H1 (cell line): ENCODE measurements around the gene AMHR2. TPM values are rescaled to one million over a fixed set of nuclear protein-coding genes. Genes with fewer than 3 reads are reported as not detected.

Experiments
- polyA plus RNA-seq, 7 experiments: library from polyadenylated mRNA; depleted of rRNA in 3 of 7; stranded (reverse) in 5 of 7; unstranded in 2 of 7; fragments of >200 nt in 5 of 7; fragments of 200-250 nt in 2 of 7; gene quantifications; 1 replicate in 5 of 7; 2 replicates in 1 of 7; 4 replicates in 1 of 7; pipeline versions ENCODE4 v1.2.1 to v1.2.3, GENCODE V29; 2011 to 2013; ENCODE audit warnings: missing spikeins in 2 of 7, mixed read lengths in 2 of 7
- total RNA-seq: library from RNA; stranded (reverse); fragmentation: NEBNext Ultra II Directional; extraction: Animal tissue kit (Norgen Biotek cat#: 25700); gene quantifications from 2 replicates; pipeline ENCODE4 v1.2.1, GENCODE V29; 2021
- TF ChIP-seq, protein P1 (sequence below): IDR thresholded peaks from 2 replicates; pipeline ENCODE4 v1.6.1; 2011; ENCODE audit warnings: low read length, improper control_type of control experiment

AMHR2 gene
- total and polyA plus RNA-seq, 2 of the 8 experiments (the other 6 are each of a cell fraction or from before 2014, with no cell fraction given), result 0.29 to 0.35 TPM

DNA sequence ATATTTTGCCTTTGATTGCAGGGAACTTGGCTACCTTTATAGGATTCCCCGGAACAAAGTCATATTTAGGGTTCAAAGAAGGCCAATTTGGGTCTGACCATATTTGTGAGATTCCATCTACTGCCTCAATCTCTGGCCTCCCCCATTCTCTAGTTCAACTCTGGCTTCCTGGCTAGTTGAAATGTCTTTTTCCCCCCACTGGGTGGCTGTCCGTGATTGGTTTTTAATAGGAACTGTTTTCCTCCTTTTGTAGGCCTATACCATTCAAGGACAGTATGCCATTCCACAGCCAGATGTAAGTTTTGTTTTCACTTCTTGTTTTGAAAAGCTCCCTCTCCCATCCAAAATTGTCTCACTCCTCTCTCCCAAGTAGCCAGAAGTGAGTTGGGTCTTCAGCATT, 42.0 kb downstream of the AMHR2 start (continued):
- TF ChIP-seq, protein P1, sequence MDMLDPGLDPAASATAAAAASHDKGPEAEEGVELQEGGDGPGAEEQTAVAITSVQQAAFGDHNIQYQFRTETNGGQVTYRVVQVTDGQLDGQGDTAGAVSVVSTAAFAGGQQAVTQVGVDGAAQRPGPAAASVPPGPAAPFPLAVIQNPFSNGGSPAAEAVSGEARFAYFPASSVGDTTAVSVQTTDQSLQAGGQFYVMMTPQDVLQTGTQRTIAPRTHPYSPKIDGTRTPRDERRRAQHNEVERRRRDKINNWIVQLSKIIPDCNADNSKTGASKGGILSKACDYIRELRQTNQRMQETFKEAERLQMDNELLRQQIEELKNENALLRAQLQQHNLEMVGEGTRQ, result no peak
